B cell (primary cell): ENCODE results near the gene ASTE1.

ENCODE experiments used
- EZH2 ChIP-seq: IDR thresholded peaks from 2 replicates; pipeline ENCODE4 v1.6.1; 2012; ENCODE audit warnings: borderline replicate concordance, low read depth, mild to moderate bottlenecking, moderate library complexity, low read length; ENCODE audit not compliant: insufficient read depth, poor library complexity, severe bottlenecking
- TF ChIP-seq, protein P1 (sequence below): fragments of 200-600 bp; IDR thresholded peaks from one replicate; pipeline ENCODE4 v1.8.0; 2022; ENCODE audit warnings: antibody characterized with exemption, mild to moderate bottlenecking

DNA sequence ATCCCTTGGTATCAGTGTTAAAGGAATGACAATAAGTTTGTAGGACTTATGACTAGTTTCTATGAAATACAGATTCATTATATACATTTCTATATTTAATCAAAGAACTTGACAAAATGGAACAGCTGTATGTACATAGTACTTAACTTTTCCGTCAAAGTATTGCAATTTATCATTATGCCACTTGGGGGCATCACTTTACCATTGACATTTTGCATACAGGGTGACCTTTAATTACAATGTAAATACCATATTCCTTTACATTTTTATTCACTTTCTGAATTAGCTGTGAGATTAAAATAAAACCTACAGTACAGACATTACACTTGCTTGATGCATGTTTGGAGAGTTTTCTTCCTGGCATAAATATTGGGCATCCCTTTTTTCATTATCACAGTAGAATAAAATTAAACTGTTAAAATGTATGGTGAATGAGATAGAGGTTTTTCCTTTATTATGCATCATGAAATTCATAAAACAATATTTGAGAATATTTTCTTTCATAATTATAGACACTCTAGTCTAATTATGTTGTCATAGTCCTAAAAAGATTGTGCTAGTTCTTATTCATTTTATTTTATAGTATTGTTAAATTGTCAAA, 7.0 kb upstream of the ASTE1 start:
- TF ChIP-seq, protein P1, sequence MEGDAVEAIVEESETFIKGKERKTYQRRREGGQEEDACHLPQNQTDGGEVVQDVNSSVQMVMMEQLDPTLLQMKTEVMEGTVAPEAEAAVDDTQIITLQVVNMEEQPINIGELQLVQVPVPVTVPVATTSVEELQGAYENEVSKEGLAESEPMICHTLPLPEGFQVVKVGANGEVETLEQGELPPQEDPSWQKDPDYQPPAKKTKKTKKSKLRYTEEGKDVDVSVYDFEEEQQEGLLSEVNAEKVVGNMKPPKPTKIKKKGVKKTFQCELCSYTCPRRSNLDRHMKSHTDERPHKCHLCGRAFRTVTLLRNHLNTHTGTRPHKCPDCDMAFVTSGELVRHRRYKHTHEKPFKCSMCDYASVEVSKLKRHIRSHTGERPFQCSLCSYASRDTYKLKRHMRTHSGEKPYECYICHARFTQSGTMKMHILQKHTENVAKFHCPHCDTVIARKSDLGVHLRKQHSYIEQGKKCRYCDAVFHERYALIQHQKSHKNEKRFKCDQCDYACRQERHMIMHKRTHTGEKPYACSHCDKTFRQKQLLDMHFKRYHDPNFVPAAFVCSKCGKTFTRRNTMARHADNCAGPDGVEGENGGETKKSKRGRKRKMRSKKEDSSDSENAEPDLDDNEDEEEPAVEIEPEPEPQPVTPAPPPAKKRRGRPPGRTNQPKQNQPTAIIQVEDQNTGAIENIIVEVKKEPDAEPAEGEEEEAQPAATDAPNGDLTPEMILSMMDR: peak; percentile 87
- no peak for TF ChIP-seq EZH2
